GM10266 (cell line): ENCODE results near the gene PLXNB2.
"Not testable (repeated sequence)": the region's sequence is repeated elsewhere in the genome, so short reads cannot be mapped to it uniquely, and the experiment has no call there.

Source experiments
- DNase-seq: peaks from one replicate; pipeline ENCODE4 v3.0.0; 2012; ENCODE audit errors: extremely low spot score
- TF ChIP-seq, protein P1 (sequence below): IDR thresholded peaks from 2 replicates; pipeline ENCODE4 v1.5.1; 2012; ENCODE audit warnings: mild to moderate bottlenecking, low read depth; ENCODE audit not compliant: control insufficient read depth, insufficient read depth; ENCODE audit errors: missing control alignments

Gene PLXNB2

DNA sequence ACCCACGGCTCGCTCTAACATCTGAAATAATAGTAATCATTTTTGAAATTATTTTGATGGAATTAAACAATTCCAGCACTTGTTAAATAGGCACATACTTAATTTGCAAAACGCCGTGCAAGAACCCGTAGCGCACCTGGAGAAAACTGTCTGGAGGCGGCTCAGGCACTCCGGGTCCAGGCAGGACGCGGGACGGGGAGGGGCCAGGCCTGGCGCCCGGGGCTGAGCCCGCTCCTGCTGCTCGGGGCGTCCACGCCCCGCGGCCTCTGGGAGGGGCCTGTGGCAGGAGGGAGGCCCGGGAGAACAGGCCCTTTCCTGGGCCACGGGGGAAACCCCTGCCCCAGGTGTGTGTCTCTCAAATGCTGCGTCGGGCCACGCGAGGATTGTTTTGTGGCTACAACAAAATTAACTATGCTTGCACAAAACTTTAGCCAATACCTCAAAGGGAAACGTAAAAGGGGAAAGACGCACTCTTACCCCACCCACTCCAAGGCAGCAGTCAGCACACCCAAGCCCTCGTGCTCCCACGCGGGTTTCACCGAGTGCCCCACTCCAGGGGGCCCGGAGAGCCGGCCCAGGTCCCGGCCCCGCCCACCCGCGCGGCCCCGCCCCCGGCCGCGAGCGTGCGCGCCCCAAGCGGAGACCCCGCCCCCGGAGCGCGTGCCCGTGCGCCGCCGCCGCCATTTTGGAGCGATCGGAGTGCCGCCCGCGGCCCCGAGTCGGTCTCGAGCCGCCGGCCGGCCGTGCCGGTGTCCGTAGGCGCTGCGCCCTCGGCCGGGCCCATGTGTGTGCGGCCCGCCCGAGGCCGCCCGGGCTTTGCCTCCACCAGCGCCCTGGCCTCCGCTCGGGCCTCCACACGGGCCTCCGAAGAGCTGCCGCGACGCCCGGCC is 35.5 kb upstream of the PLXNB2 start, which contains the start of gene PPP6R2:
Gene PPP6R2, plus strand, starts transcription at position 677 of the 890 bp plus-strand sequence. CDS start 50,582 bp downstream, outside the sequence.
- peak; percentile 94 for DNase-seq

DNA sequence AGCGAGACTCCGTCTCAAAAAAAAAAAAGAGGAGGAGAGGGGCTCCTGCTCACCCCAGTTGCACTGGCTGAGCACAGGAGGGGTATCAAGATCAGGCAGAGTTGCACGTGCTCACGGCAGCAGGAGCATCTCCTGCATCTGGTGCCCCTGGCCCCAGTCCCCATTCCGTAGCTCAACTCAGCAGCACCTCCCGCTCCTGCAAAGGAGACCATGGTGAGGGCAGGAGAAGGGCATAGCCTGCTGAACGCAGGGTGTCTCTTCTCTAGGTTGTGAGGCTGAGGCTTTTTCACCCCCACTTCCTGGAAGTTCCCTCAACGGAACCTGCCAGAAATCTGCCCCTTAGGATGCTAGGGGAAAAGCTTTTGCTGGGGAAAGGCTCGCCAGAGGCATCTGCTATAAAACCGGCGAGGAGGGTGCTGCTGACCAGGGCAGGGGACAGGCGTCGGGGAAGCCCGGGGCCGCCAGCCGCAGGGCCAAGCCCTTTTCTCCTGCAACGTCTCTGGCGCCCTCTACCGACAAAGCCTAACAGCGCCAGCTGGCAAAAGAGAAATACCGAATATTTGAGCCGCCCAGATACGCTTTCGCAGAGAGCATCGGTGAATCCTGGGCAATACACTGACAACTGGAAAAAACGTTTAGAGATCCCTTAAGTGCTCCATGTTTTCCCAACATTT is 34.7 kb upstream of the PLXNB2 start:
- TF ChIP-seq, protein P1, sequence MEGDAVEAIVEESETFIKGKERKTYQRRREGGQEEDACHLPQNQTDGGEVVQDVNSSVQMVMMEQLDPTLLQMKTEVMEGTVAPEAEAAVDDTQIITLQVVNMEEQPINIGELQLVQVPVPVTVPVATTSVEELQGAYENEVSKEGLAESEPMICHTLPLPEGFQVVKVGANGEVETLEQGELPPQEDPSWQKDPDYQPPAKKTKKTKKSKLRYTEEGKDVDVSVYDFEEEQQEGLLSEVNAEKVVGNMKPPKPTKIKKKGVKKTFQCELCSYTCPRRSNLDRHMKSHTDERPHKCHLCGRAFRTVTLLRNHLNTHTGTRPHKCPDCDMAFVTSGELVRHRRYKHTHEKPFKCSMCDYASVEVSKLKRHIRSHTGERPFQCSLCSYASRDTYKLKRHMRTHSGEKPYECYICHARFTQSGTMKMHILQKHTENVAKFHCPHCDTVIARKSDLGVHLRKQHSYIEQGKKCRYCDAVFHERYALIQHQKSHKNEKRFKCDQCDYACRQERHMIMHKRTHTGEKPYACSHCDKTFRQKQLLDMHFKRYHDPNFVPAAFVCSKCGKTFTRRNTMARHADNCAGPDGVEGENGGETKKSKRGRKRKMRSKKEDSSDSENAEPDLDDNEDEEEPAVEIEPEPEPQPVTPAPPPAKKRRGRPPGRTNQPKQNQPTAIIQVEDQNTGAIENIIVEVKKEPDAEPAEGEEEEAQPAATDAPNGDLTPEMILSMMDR = peak; percentile 99
- peak; percentile 84 for DNase-seq

More for the DNA sequence above, 35.5 kb upstream of the PLXNB2 start, which contains the start of gene PPP6R2:
- TF ChIP-seq, protein P1 = no peak

DNA sequence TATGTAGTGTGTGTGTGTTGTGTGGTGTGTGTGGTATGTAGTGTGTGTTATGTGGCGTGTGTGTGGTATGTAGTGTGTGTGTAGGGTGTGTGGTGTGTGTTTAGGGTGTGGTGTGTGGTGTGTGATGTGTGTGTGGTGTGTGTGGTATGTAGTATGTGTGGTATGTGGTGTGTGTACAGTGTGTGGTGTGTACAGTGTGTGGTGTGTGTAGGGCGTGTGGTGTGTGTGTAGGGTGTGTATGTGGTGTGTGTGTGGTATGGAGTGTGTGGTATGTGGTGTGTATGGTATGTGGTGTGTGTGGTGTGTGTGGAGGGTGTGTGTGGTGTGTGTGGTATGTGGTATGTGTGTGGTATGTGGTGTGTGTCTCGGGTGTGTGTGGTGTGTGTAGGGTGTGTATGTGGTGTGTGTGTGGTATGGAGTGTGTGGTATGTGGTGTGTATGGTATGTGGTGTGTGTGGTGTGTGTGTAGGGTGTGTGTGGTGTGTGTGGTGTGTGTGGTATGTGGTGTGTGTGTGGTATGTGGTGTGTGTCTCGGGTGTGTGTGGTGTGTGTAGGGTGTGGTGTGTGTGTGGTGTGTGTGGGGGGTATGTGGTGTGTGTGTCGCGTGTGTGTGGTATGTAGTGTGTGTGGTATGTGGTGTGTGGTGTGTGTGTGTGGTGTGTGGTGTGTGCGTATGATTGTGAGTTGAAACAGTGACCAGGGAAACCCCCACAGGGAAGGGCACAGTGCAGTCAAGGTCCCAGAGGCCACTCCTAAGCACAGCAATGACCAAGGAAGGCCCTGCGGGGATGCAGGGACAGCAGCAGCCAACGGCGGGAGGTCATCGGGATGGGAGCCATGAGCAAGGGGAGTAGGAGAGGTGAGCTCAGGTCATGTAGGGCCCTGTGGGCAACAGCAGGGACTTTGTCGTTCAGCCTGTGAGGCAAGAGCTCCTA is 32.8 kb upstream of the PLXNB2 start:
- TF ChIP-seq, protein P1 = no peak
- DNase-seq = no peak

DNA sequence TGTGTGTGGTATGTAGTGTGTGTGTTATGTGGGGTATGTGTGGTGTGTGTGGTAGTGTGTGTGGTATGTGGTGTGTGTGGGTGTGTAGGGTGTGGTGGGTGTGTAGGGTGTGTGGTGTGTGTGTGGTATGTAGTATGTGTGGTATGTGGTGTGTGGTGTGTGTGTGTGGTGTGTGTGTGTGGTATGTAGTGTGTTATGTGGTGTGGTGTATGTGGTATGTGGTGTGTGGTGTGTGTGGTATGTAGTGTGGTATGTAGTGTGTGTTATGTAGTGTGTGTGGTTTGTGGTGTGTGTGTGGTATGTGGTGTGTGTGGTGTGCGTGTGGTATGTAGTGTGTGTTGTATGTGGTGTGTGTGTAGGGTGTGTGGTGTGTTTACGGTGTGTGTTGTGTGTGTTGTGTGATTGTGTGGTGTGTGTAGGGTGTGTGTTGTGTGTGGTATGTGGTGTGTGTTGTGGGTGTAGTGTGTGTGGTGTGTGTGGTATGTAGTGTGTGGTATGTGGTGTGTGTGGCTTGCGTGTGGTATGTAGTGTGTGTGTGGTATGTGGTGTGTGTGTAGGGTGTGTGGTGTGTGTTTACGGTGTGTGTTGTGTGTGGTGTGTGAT is 31.5 kb upstream of the PLXNB2 start:
- no peak for DNase-seq
- TF ChIP-seq, protein P1 = no peak

DNA sequence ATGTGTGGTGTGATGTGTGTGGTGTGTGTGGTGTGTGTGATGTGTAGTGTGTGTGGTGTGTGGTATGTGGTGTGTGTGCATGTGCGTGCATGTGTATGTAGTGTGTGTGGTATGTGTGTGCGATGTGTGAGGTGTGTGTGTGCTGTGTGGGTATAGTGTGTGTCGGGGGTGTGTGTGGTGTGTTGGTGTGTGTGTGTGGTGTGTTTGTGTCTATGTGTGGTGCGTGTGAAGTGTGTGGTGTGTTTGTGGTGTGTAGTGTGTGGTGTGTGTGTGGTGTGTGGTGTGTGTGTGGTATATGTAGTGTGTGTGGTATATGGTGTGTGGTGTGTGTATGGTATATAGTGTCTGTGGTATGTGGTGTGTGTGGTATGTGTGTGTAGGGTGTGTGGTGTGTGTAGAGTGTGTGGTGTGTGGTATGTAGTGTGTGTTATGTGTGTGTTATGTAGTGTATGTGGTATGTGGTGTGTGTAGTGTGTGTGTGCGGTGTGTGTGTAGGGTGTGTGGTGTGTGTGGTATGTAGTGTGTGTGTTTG is 30.7 kb upstream of the PLXNB2 start:
- TF ChIP-seq, protein P1 = no peak

DNA sequence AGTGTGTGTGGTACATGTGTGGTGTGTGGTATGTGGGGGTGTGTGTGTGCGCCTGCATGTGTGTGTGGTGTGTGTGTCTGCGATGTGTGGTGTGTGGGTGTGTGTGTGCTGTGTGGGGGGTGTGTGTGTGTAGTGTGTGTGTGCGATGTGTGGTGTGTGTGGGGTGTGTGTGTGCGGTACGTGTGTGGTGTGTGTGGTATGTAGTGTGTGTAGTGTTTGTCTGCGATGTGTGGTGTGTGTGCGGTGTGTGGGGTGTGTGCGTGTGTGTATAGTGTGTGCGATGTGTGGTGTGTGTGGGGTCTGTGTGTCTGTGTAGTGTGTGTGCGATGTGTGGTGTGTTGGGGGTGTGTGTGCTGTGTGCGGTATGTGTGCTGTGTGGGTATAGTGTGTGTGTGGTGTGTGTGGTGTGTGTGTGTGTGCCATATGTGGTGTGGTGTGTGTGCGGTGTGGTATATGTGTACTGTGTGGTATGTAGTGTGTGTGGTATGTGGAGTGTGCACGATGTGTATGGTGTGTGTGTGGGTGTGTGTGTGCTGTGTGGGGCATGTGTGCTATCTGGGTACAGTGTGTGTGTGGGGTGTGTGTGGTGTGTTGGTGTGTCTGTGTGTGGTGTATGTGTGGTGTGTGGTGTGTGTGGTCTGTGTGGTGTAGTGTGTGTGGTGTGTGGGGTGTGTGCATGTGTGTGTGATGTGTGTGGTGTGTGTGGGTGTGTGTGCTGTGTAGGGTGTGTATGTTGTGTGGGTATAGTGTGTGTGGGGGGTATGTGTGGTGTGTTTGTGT is 30.0 kb upstream of the PLXNB2 start:
- TF ChIP-seq, protein P1 = no peak
- DNase-seq = no peak

More for the DNA sequence above, 30.7 kb upstream of the PLXNB2 start:
- DNase-seq = no peak

DNA sequence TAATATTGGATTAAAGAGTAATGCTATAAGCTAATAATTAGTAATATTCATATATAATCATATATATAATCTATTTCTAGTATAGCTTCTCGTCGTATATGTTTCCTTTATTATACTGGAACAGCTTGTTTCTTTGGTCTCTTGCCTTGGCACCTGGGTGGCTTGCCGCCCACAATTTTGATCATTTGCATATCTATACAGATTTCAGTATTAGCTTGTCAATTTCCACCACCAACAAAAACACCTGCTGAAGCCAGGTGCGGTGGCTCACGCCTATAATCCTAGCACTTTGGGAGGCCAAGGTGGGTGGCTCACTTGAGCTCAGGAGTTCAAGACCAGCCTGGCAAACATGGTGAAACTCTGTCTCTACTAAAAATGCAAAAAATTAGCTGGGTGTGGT is 27.0 kb upstream of the PLXNB2 start:
- DNase-seq = not testable (repeated sequence)
